GM19240 (cell line): ENCODE results near the gene LRRFIP1.

ENCODE experiments used
- DNase-seq: peaks from one replicate; pipeline ENCODE4 v3.0.0; 2011; ENCODE audit warnings: low spot score; ENCODE audit not compliant: insufficient read length

LRRFIP1 gene

GRCh38 chr2:237638176-237638575 is 10.8 kb downstream of the LRRFIP1 start:
- no peak for DNase-seq

GRCh38 chr2:237639052-237639835 is 11.9 kb downstream of the LRRFIP1 start:
- DNase-seq, result no peak

DNA sequence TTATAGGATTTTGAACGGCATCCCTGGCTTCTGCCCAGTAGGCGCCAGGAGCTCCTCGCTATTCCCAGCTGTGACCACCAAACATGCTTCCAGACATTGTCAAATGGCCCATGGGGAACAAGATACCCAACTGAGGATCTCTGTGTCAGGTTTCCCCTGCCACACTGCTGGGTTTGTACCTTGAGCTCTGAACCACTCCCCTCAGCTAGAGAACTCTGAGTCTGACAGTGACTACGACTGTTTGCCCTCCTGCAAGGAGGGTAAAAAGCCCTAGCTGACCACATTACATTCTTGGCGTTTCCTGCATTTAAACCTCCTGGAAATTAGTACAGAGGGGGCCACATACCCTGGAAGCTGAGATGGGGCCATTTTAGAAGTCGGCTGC is 12.4 kb downstream of the LRRFIP1 start:
- DNase-seq, result no peak

DNA sequence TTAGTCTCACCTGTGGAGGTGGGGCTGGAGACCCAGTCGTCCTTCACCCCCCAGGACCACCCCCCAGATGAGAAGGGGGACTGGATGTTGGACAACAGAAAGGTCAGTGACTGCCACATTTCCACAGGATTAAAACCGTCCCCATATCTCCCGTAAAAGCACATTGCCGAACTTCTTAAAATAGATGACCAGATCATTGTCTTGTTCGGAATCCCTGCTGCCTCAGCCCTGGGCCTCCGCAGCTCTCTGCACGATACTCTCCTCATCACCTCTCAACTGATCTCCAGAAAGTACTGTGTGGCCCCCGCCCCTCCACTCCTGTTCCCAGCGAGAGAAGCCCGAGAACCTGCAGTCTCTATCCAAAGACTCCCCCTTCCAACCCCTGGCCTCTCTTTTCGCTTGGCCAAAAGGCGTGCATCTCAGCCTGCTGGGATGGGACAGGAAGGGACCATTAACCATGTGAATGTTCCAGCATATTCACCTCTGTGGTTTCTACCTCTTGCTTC is 13.2 kb downstream of the LRRFIP1 start:
- DNase-seq, result no peak

GRCh38 chr2:237642038-237642734 is 14.8 kb downstream of the LRRFIP1 start:
- no peak for DNase-seq

DNA sequence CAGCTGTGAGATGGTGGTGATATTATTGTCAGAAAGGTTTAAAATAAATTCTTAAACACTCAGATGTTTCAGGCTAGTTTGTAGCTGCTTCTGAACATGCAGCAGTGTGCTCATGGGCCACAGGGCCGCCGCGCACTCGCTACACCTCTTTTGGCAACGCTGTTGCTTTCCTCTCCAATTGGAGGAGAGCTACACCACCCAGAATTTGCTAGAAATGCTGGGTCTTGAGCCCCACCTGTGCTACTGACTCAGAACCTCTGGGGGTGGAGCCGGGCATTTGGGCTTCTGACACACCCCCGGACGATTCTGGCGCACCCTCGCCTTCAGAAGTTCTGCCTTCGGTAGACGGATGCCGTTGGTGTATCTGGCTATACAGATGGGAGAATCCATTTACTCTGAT is 15.7 kb downstream of the LRRFIP1 start:
- no peak for DNase-seq

GRCh38 chr2:237643582-237644380 is 16.4 kb downstream of the LRRFIP1 start:
- DNase-seq, result no peak

DNA sequence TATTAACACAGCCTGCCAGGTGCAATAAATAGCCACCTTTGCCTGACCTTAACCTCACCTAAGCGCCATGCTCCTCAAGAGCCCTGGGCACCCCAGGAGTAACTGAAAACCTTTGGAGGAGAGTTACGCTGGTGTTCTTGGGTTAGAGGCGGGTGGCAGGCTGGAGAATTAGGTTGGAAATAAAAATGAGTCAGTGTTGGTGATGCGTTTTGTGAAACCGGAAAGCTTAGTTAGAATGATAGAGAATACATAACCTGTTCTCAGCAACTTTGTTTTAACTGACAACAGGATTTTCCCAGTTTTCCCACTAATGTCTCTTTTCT is 17.0 kb downstream of the LRRFIP1 start:
- DNase-seq, result no peak

DNA sequence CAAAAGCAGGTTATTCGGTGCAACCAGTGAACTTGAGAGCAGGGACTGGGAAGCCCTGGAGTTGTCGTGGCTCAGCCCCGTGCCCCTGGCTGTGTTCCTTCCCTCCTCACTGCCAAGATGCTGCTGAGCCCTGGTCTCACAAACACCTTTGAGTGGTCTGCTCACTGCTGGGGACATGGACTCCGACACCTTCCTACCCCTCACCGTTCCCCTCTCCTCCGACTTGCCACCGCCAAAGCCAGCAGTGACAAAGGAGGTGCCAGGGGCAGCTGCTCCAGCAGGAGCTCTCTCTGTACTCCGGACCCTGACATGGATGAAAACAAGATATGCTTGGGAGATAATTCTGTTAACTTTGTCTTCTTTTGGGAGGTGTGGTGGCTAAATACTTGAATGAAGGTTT is 17.9 kb downstream of the LRRFIP1 start:
- DNase-seq, result no peak

- no peak for DNase-seq
Measured at GRCh38 chr2:237647176-237648015, 20.0 kb downstream of the LRRFIP1 start.

GRCh38 chr2:237648016-237648381 is 20.6 kb downstream of the LRRFIP1 start:
- no peak for DNase-seq

DNA sequence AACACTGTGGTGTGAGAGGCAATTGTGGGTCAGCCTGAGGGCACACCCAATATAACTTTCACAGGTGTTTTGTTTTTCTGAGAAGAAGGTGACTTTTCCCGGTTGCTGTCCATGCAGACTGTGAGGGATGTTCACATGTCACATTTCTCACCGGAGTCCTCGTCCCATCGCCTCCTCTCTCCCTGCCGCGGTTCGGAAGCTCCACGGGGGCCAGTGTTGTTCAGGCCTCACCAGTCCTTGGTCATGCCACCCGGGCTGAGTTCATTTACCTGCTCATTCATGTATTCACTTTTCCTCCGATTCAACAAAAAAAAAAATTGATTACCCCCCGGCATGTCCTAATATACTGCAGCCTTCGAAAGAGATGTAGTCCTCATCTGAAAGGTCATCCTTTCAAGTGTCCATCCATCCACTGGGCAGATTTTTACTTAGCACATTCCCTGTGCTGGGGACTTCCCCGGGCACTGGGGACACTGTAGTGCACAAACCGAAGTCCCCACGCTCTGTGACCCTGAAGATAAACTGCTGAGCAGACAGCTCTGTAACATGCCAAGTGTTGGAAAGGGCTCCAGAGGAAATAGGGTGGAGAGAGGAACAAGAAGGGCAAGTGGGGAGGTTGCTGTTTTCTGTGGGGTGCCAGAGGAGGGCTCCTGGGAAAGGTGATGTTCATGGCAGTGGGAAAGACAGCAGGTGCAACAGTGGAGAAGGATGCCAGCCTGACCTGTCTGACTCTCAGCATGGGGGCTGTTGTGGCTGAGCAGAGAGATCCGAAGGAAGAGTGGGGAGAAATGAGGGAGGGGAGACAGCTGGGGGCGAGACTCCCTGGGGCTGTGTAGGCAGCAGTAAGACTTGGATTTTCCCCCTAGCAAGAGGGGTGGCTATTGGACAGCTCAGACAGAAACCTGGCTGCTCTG is 22.4 kb downstream of the LRRFIP1 start:
- DNase-seq, result no peak

DNA sequence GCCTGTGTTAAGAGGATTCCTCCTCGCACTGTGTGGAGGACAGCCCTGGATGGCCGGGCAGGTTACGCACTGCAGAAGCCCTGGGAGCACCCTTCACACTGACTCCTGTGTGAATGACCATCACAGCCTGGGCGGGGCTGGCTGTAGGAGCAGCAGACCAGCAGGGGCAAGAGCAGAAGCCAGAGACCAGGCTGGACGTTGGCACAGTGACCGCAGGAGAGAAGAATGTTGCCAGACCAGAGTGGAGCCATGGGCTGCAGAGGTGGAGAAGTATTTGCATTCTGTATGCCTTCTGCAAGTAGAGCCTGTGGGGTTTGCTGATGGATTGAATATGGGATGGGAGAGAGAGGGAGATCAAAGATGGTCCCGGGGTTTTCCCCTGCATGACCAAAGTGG is 23.1 kb downstream of the LRRFIP1 start:
- DNase-seq, result no peak

- no peak for DNase-seq
Measured at GRCh38 chr2:237651761-237652160, 24.4 kb downstream of the LRRFIP1 start.

DNA sequence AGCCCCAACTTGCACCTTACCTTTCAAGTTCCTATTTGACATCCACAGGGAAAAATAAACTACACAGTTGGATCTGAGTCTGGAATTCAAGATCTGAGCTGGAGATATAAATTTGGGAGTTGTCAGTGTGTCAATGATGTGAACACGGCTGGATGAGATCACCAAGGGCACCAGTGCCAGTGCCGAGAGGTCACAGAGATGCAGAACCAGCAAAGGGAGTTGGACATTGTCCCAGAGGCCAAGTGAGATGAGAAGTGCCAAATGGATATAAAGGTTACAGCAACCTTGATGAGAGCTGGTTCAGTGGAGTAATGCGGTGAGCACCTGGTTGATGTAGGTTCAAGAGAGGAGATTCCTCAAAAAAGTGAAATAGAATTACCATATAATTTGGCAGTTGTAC is 24.8 kb downstream of the LRRFIP1 start:
- DNase-seq, result no peak

GRCh38 chr2:237652854-237653253 is 25.5 kb downstream of the LRRFIP1 start:
- DNase-seq, result no peak

DNA sequence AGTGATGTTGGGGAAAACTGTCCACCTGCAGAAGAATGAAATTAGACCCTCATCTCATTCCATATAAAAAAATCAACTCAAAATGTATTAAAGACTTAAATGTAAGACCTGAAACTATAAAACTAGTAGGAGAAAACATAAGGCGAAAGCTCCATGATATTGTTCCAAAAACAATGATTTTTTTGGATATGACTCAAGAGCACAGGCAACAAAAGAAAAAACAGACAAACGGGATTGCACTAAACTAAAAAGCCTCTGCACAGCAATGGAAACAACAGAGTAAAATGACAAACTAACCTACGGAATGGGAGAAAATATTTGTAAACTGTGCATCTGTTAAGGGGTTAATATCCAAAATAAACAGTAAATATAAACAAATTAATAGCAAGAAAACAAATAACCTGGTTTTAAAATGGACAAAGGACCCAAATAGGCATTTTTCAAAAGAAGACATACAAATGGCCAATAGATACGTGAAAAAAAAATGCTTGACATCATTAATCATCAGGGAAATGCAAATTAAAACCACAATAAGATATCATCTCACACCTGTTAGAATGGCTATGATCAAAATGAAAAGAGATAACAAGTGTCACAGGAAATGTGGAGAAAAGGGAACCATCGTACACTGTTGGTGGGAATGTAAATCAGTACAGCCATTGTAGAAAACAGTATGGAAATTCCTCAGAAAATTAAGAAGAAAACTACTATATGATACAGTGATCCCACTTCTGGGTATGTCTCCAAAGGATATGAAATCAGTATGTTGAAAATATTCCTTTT is 26.6 kb downstream of the LRRFIP1 start:
- DNase-seq, result no peak

- no peak for DNase-seq
Measured at GRCh38 chr2:237657063-237657462, 29.7 kb downstream of the LRRFIP1 start.

GRCh38 chr2:237660381-237660900 is 33.1 kb downstream of the LRRFIP1 start:
- no peak for DNase-seq
